GM12872 (cell line): ENCODE data around the gene KEL.
A peak's percentile ranks its signal among the peaks of the same experiment; 100 is the strongest.

ENCODE experiments used
- TF ChIP-seq, protein P1 (sequence below): IDR thresholded peaks from 3 replicates; pipeline ENCODE4 v1.5.1; 2011; ENCODE audit warnings: low read depth, mild to moderate bottlenecking, low read length, moderate library complexity; ENCODE audit not compliant: insufficient read depth

The KEL gene

DNA sequence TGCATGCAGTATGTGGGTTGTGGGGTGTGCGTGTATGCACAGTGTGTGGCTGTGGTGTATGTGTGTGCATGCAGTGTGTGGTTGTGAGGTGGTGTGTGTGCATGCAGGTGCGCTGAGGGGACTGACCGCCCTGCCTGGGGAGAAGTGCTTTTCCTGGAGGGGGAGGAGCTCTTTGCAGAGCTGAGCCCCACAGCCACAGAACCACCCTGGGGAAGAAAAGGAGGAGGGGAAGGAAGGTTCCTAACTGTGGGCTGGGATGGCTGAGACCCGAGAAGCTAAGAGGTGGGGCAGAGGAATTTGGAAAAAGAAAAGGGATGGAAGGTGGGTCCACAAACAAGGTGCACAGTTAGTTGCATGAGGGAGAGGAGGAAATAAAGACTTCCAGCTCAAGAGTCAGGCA lies 28.5 kb downstream of the KEL start, which contains the start of gene TRPV5:
TSS of gene TRPV5 (minus strand) at position 123 of the 400 bp plus-strand sequence. CDS start 287 bp downstream, outside the sequence.
- TF ChIP-seq, protein P1, sequence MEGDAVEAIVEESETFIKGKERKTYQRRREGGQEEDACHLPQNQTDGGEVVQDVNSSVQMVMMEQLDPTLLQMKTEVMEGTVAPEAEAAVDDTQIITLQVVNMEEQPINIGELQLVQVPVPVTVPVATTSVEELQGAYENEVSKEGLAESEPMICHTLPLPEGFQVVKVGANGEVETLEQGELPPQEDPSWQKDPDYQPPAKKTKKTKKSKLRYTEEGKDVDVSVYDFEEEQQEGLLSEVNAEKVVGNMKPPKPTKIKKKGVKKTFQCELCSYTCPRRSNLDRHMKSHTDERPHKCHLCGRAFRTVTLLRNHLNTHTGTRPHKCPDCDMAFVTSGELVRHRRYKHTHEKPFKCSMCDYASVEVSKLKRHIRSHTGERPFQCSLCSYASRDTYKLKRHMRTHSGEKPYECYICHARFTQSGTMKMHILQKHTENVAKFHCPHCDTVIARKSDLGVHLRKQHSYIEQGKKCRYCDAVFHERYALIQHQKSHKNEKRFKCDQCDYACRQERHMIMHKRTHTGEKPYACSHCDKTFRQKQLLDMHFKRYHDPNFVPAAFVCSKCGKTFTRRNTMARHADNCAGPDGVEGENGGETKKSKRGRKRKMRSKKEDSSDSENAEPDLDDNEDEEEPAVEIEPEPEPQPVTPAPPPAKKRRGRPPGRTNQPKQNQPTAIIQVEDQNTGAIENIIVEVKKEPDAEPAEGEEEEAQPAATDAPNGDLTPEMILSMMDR: no peak

DNA sequence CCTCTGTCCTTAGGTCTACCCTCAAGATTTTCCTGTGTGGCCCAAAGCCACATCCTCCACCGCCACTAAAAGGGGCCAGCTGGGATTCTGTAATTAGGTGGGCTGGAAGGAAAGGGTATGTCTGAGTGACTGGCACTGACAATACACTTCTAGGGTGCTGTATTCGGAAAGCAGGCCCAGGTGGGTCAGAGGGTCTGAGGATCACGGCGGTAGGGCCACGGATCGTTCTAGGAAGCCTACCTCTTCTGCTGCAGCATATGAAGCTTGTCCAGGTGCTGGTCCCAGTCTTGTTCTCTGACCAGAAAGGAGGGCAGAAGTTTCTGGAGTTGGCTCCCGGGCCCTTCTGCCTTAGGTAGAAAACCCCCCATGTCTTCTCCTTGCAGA lies 29.1 kb downstream of the KEL start:
- TF ChIP-seq, protein P1: no peak

DNA sequence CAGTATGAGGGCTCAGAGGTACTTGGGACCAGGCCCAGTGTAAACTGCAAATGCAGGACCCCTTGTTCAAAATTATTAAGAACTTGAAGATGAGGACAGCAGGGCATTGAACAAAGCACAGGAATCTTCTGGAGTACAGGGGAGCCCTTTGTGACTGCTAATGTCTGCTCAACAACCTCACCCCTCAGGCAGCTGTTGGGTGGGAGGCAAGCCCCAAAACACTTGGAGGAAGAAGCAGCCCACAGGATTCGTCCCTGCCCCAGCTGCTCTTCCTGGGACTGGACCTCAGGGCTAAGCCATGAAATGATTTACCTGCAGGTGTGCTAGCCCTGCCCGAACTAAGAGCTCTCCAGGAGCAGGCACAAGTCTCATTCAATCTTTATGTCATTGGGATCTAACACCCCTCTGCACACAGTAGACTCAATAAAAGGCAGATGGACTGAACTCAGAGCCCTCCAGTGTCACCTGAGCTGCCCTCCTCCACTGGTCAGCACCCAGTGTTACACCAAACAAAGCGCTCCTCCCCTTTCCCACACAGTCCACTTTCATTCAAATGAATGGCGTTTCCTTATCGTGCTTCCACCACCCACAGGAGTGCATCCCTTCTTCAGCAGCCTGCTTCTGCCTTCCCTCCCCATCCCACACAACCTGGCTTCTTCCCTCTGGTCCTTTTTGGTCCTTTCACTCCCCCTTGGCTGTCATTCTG lies 29.6 kb downstream of the KEL start:
- TF ChIP-seq, protein P1: no peak

DNA sequence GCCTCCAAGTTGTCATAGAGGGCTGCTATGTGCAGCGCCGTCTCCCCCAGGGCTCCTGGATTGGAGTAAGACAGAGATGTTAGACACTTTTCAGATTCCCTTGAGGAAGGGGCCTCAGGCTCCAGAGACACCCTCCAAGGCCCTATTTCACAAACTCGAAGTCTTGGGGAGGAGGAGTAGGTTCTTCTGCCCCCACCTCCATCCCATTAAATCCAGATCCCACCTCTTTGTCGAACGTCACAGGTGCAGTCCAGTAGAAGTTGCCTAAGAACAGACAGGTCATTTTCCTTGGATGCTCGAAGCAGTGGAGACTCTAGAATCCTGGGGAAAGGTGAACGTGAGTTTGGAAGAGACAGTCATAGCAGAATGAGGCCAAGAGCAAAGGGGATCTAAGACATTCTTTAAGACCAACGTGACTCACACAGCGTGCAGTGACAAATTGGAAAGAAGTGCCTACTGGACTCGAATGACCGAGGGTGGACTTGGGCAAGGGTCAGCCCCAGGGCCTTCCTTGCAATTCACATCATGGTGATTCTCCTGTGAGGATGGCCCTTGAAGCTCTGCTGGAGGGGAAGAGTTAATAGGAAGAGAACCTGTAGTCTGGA lies 31.9 kb downstream of the KEL start:
- TF ChIP-seq, protein P1: no peak

DNA sequence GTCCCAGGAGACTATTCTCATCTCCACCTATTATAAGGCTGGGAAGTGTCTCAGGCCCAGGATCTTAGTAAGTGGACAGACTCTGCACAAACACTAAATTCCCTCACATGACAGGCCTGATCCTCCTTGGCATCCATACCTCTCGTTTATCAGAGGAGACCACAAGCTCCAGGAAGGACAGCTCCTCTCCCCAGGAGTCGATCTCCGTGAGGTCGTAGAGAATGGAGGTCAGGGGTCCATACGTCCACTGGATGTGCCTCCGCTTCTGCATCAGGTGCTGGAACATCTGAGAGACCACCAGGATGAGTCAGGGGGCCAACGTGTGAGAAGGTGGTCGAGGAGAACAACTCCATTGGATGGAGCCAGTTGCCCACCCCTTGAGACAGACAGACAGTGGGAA lies 34.2 kb downstream of the KEL start:
- TF ChIP-seq, protein P1: no peak

DNA sequence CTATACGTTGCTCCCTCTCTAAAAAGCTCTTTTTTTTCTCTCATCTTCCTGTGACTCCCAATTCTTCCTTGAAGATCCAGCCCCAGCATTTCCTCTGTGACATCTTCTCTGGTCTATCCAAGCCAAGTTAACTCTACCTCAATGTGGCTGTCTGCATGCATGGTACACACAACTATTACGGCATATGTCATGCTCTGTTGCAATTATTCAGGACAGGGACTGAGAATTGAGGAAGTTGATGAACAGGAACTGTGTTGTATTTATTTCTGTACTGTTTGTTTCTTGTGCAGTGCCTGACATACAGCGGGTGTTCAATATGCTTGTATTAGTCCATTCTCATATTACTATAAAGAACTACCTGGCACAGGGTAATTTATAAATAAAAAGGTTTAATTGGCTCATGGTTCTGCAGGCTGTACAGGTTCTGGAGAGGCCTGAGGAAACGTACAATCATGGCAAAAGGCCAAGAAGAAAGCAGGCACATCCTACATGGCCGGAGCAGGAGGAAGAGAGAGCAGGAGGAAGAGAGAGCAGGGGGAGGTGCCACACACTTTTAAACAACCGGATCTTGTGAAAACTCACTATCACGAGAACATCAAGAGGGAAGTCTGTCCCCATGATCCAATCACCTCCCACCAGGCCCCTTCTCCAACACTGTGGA lies 34.9 kb downstream of the KEL start:
- TF ChIP-seq, protein P1: no peak

DNA sequence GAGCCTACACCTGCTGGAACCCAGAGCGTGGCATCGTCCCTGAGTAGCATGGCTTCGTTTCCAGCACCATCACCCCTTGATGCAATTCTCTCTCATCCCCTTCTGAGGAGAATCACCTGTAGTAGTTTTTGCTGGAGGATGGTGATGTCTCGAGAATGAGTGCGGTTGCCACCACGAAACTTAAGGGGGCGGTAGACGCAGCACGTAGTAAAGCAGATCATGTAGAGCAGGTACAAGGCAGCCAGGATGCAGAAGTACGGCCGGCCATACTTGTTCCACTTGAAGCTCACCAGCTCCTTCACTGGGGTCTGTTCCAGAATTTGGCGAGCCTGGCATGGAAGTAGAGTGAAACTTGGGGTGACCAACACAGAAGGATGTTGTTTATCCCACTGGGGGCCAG lies 36.8 kb downstream of the KEL start:
- TF ChIP-seq, protein P1: peak; percentile 34; the same call in 1 of the 3 replicates
